Hematopoietic multipotent progenitor cell treated with erythropoietin and hydrocortisone succinate and interleukin-3 and kit ligand, for 8 days (in vitro differentiated cells): ENCODE measurements around the gene RASGRF2.

Experiments used
- DNase-seq: peaks from one replicate; pipeline ENCODE4 v3.0.0-alpha.2; 2015

The RASGRF2 gene

DNA sequence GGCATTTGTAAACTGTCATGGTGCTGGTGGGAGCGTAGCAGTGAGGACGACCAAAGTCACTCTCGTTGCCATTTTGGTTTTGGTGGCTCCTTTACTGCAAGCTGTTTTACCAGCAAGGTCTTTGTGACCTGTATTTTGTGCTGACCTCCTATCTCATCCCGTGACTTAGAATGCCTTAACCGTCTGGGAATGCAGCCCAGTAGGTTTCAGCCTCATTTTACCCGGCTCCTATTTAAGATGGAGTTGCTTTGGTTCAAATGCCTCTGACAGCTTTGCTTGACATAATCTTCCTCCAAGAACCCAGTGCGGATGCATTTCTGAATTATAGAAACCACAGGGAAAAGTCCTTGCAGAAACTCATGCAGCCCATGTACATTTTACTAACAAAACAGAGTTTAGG lies 3.9 kb upstream of the RASGRF2 start:
- no peak for DNase-seq

DNA sequence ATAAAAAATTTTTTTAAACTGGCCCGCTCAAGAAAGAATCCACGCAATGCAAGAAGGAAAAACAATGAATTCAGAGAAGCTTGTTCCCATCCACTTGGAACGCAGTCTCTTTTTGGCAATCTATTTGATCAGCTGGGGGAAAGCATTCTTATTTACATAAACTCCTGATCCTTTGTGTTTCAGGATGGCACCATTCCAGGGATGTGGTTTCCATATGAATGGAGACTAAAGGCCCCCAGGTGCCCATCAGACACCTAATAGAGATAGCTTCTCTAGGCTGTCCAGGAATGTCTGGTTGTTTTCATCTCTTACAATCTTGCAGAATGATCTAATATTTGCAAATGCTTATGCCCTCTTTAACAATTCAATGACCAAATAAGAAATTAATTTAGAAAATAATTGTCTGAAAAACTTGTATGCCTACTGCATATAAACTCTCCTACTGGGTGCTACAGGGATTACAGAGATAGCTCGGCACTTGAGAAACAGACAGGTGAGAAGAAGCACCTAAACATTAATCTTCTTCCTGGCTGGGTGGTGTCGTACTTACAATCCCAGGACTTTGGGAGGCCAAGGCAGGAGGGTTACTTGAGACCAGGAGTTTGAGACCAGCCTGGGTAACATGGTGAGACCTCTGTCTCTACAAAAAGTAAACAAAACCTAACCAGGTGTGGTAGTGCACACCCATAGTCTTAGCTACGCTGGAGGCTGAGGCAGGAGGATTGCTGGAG lies 3.0 kb upstream of the RASGRF2 start:
- DNase-seq: no peak

- DNase-seq: no peak
Observed at GRCh38 chr5:80958616-80959015, 1.5 kb upstream of the RASGRF2 start.

DNA sequence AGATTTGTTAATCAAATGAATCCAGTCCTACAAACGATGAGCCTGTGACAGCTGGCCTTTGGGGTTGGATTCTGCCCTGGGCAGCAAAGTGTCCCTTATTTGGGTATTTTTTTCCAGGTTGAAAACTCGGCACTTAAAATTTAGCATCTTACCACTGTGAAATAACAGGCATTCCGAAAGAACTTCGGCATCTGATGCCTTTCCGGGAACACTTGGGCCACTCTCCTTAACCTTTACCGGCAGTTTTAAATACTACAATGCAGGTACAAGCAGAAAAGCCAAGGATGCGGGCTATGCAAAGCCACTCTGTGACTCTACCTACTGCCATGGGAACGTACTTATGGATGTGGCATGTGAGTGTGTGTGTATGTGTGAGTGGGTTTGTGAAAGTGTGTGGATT lies 1.0 kb upstream of the RASGRF2 start:
- DNase-seq: no peak

DNA sequence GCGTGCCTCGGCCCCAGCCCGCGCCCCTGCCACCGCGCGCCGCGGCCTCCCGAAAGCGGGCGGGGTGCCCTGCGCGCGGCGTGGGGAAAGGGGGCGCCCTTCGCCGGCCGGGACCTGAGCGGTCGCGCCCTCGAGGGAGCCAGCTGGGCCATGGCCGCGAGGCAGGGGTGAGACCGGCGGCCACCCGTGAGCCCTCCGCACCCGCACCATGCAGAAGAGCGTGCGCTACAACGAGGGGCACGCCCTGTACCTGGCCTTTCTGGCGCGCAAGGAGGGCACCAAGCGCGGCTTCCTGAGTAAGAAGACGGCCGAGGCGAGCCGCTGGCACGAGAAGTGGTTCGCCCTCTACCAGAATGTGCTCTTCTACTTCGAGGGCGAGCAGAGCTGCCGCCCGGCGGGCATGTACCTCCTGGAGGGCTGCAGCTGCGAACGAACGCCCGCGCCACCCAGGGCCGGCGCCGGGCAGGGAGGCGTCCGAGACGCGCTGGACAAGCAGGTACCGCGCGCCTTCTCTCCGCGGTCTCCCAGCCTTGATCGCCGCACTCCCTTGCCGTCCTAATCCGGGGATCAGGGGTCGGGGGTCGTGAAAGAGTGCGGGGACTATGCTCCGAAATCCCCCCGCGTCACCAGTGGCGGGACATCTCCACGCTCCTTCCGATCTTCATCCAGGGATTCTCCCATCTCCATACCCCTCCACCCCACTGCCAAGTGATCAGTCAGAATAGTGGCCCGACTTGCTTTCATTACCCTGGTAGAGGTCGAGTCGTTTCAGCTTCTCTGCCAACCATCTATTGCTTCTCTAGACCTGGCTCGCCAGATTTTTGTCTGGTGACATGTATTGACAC lies 590 bp downstream of the RASGRF2 start:
- no peak for DNase-seq

- no peak for DNase-seq
Observed at GRCh38 chr5:80961376-80962281, 1.5 kb downstream of the RASGRF2 start.

DNA sequence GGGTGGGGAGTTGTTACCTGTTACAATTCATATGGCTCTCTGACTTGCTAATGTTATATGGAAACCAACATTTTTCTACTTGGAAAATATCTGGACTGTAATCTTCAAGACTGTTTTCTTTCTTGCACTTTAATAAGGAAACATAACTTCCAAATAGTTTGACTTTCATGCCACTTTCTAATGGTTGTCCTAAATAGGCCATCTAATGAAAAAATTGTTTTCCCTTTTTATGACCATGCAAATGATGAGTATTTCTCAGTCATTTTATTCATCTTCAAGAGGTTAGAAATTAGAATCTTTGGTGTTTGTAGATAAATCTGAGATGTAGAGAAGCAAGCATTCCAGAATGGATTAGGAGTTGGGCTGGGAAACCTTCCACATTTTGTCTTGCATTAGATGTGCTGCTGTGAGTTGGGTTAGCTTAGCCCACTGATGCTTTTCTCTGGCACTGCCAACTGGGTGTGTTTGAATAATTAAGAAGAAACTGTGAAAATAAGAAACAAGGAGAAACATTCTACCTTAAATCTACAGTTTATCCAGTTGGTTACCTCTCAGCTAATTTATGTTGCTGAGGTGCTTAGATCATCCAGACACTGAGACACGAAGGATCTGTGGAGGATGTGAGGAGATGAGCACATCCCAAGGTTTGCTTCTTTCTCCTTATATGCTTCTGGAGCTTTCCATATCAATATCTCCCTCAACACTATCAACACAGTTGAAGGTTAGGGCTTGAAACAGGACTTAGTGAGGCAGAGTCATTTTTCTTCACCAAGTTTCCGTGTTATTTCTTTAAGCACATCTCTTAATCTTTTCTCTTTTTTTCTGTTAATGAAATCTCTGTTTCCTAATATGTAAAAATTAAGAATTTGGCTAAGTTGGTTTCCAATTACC lies 2.7 kb downstream of the RASGRF2 start:
- DNase-seq: no peak

DNA sequence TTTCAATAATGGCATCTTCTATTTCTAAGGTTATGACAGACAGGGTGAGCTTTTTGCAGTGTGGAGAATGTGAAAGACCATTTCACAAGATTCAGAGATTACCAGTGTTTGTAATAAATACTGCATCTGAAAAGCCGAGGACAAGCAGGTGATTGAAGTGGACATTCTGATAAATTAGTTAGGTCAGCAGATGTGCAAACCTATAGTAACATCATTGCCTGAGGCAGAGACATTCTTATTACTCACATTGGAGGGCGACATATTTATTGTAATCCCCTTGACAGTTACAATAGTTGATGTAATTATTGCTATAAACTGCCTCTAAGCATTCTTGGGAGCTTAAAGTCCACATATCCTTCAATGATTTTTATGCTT lies 3.3 kb downstream of the RASGRF2 start:
- no peak for DNase-seq

GRCh38 chr5:80963966-80964481 lies 3.9 kb downstream of the RASGRF2 start:
- DNase-seq: no peak

- no peak for DNase-seq
Observed at GRCh38 chr5:80964491-80964890, 4.3 kb downstream of the RASGRF2 start.

DNA sequence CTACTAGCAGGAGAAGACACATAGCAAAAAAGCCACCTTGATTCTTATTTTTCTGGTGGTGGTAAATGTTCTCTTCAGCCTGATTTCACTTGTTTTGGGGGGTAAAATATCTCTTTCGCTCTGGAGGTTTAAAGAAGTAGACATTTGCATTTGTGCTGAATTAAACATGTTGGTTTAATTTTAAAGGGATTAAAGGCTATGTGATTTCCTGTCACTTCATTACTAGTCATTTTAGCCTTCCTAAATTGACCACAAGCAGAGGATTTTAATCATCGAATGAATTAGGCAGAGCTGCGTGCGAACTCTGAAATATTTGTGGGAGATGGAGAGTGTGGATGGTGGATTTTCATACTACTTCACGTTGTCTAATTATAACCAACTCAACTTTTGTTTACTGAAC lies 4.8 kb downstream of the RASGRF2 start:
- no peak for DNase-seq

DNA sequence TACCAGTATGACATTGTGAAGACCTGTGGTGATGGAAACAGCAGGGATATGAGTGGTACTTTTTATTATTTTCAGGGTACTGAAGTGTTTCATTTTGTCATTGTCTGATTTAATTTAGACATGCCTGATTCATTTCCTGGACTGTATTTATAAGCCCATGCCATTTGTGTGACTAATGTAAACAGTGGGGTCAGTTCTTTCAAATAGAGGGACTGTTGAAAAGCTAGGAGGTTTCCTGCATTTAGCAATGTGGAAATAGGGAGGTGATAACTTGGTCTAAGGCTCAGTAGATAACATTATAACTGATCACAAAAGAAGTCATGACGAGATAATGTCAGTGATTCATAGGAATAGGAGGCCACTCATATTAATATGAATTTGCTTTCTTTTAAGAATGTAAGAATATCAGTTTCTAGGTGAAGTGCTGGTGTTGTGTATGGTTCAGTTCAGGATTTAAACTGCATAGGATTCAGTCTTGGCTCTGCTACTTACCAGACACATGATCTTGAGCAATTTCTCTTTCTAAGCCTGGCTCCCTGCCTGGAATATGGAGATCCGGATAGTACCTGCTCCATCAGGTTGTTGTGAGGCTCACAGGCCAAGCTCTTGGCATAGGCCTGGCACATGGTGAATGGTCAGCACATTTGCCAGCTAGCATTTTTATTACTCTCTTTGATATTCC lies 7.5 kb downstream of the RASGRF2 start:
- DNase-seq: no peak

DNA sequence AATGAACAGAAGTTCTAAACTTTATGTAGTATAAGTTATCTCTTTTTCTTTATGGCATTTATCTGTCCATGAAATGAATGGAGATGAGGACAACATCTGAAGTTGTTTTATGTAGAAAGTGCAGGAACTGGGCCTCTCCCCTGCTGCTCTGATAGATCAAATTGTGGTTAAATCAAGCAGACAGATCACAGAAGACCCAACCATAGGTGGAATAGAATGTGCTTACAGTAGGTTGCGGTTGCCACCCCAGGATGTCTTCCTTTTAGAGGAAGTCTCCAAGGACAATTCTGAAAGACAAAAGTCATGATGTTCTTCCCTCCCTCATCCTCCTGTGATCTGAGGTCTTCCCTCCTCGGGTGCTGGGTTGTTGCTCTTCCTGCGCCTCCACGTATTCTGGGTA lies 12.9 kb downstream of the RASGRF2 start:
- DNase-seq: no peak

DNA sequence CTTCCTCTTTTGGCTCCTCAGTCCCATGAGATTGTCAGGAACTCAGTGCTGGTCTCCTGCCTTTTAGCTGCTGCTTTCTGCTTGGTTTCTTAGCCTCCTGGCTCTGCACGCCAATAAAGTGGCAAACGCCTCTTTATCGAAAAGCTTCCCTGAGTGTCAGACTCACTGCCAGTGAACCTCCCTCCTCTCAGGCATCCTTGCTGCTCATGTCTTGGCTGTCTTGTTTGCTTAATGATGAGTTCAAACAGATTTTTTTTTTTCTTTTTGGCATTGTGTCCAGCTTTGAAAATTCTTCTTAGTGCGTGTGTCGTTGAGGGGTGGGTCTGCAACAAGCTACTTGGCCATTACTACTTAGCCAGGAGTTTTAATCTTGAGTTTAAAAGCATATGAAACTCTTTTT lies 14.9 kb downstream of the RASGRF2 start:
- DNase-seq: no peak

GRCh38 chr5:80976985-80977384 lies 16.8 kb downstream of the RASGRF2 start:
- no peak for DNase-seq

DNA sequence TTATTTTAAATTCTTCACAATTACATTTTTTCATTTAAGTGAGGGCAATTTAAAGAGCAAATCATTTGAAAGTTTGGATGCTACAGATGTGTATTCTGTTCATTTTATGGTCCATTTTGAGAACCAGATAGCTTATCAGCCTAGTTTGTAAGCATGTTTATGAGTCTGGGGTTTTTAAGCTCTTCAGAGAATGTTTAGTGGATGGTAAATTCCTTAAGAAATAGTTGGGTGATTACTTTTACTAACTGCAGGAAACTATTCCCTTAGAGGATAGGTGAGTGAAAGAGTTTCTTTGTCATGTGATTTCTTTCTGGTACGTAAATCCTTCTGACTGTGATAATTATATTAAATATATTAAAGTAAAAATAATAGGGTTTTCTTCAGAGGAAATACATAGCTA lies 17.6 kb downstream of the RASGRF2 start:
- DNase-seq: no peak

- no peak for DNase-seq
Observed at GRCh38 chr5:80978772-80979317, 18.7 kb downstream of the RASGRF2 start.

DNA sequence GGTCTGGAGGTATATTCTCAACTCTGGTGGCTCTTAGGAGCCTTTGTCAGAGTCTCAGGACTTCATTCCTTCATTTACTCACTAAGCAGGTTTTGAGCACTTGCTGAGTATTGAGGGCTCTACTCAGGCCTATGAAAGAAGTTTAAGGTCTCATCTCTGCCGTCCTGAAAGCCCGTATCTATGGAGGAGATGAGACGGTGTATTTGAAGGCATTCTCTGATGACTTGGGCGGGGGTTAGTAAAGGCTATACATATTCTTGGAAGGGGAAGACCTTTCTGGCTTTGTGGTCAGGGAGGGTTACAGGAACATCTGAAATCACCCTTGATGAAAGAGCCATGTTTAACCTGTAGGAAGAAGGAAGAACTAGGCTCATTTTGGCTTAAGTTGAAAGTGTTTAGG lies 21.9 kb downstream of the RASGRF2 start:
- DNase-seq: no peak

GRCh38 chr5:80985600-80986228 lies 25.6 kb downstream of the RASGRF2 start:
- no peak for DNase-seq

- DNase-seq: no peak
Observed at GRCh38 chr5:80986382-80986781, 26.2 kb downstream of the RASGRF2 start.
